T-helper 22 cell (primary cell): Measurements from ENCODE around the gene STOX2.
"Not testable (repeated sequence)": the region's sequence is repeated elsewhere in the genome, so short reads cannot be mapped to it uniquely, and the experiment has no call there.

Experiments used
- DNase-seq: peaks from one replicate; pipeline ENCODE4 v3.0.0-alpha.2; 2020; ENCODE audit warnings: low read depth

The STOX2 gene

GRCh38 chr4:183935355-183936005 is 30.4 kb downstream of the STOX2 start:
- no peak for DNase-seq

- DNase-seq: no peak
These were observed 30.9 kb downstream of the STOX2 start for GRCh38 chr4:183936047-183936446.

- no peak for DNase-seq
These were observed 31.7 kb downstream of the STOX2 start for GRCh38 chr4:183936574-183937345.

GRCh38 chr4:183940864-183941263 is 35.8 kb downstream of the STOX2 start:
- no peak for DNase-seq

GRCh38 chr4:183941964-183942363 is 36.9 kb downstream of the STOX2 start:
- no peak for DNase-seq

- DNase-seq: no peak
These were observed 40.6 kb downstream of the STOX2 start for GRCh38 chr4:183945741-183946140.

GRCh38 chr4:183950536-183950935 is 45.4 kb downstream of the STOX2 start:
- no peak for DNase-seq

GRCh38 chr4:183952652-183953051 is 47.5 kb downstream of the STOX2 start:
- not testable (repeated sequence) for DNase-seq

- no peak for DNase-seq
These were observed 54.4 kb downstream of the STOX2 start for GRCh38 chr4:183959319-183960045.

GRCh38 chr4:183960046-183960420 is 54.9 kb downstream of the STOX2 start:
- DNase-seq: no peak

GRCh38 chr4:183960962-183961541 is 55.9 kb downstream of the STOX2 start:
- DNase-seq: no peak

- DNase-seq: no peak
These were observed 56.7 kb downstream of the STOX2 start for GRCh38 chr4:183961795-183962194.

- DNase-seq: no peak
These were observed 57.3 kb downstream of the STOX2 start for GRCh38 chr4:183962419-183962818.

- DNase-seq: no peak
These were observed 61.3 kb downstream of the STOX2 start for GRCh38 chr4:183966371-183966770.

GRCh38 chr4:183967266-183967665 is 62.2 kb downstream of the STOX2 start:
- no peak for DNase-seq

- DNase-seq: no peak
These were observed 63.4 kb downstream of the STOX2 start for GRCh38 chr4:183968502-183968901.

- DNase-seq: no peak
These were observed 63.8 kb downstream of the STOX2 start for GRCh38 chr4:183968931-183969330.

- no peak for DNase-seq
These were observed 64.5 kb downstream of the STOX2 start for GRCh38 chr4:183969596-183969995.

GRCh38 chr4:183971929-183972490 is 66.9 kb downstream of the STOX2 start:
- DNase-seq: no peak

GRCh38 chr4:183977707-183978106 is 72.6 kb downstream of the STOX2 start:
- no peak for DNase-seq

- DNase-seq: no peak
These were observed 79.5 kb downstream of the STOX2 start for GRCh38 chr4:183984566-183984965.

GRCh38 chr4:183985786-183986185 is 80.7 kb downstream of the STOX2 start:
- DNase-seq: no peak
